Activated naive CD4-positive, alpha-beta T cell treated with anti-CD3 and anti-CD28 coated beads for 36 hours (primary cell): ENCODE data around the gene DBX2. TPM values are rescaled to one million over a fixed set of nuclear protein-coding genes. Genes with fewer than 3 reads are reported as not detected.
"Not testable (repeated sequence)": the region's sequence is repeated elsewhere in the genome, so short reads cannot be mapped to it uniquely, and the experiment has no call there.

Source experiments
- CTCF ChIA-PET: fragments of 350-600 bp; sonication (Branson Sonifier 250); formaldehyde crosslinking; loops from one replicate; lab custom pipeline; 2021; ENCODE audit warnings: antibody characterized with exemption; lab: Charles Lee
- DNase-seq: peaks from one replicate; pipeline ENCODE4 v3.0.0-alpha.2; 2020
- H3K27ac Mint-ChIP-seq: one replicate; pipeline ENCODE4 v1.8.0; 2021; ENCODE audit warnings: mild to moderate bottlenecking, mixed read lengths
- H3K27me3 Mint-ChIP-seq: one replicate; pipeline ENCODE4 v1.8.0; 2021; ENCODE audit warnings: low read depth, mixed read lengths
- H3K36me3 Mint-ChIP-seq: one replicate; pipeline ENCODE4 v1.8.0; 2021; ENCODE audit warnings: low read depth, mixed read lengths
- H3K4me1 Mint-ChIP-seq: one replicate; pipeline ENCODE4 v1.8.0; 2021; ENCODE audit warnings: low read depth, mixed read lengths
- H3K4me3 Mint-ChIP-seq: one replicate; pipeline ENCODE4 v1.8.0; 2021; ENCODE audit warnings: mild to moderate bottlenecking, moderate library complexity, mixed read lengths
- H3K9me3 Mint-ChIP-seq: one replicate; pipeline ENCODE4 v1.8.0; 2021; ENCODE audit warnings: mixed read lengths
- intact Hi-C: fragments of 100-400 bp; cut with micrococcal nuclease; formaldehyde crosslinking; loops from one replicate; pipeline ENCODE4 v1.15.1; 2023
- total RNA-seq, 2 experiments: library from RNA; stranded (reverse); gene quantifications; one replicate each; pipeline ENCODE4 v1.2.3, GENCODE V29; 2021

The DBX2 gene
- total RNA-seq, 2 experiments from 2014 or later: not detected

DNA sequence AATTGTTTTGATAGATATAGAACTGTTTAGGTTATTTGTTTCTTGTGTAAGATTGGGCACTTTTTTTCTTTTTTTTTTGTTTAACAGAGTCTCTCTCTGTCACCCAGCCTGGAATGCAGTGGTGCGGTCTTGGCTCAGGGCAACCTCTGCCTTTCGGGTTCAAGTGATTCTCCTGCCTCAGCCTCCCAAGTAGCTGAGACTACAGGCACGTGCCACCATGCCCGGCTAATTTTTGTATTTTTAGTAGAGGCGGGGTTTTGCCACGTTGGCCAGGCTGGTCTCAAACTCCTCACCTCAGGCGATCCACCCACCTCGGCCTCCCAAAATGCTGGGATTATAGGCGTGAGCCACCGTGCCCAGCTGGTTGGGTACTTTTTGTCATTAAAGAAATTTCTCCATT is 66.0 kb downstream of the DBX2 start:
- H3K36me3 Mint-ChIP-seq, DNase-seq, intact Hi-C loops: not testable (repeated sequence)

GRCh38 chr12:44979918-44980317 is 71.0 kb downstream of the DBX2 start:
- Mint-ChIP-seq H3K27ac (no peak overlapping the region), H3K4me3 (no peak overlapping the region), H3K4me1 (no peaks in the 10 kb centered on the region), H3K9me3 (no peaks in the 10 kb centered on the region), H3K36me3 (no peaks in the 10 kb centered on the region), H3K27me3 (no peaks in the 10 kb centered on the region)
- CTCF ChIA-PET: interaction anchor here (1.2 kb wide), 1 partner anchor 32 kb away, joined by 3 read pairs; no protein-coding TSS in a partner anchor
- intact Hi-C loops: no loop called here
- no peak for DNase-seq

More for the DNA sequence above, 66.0 kb downstream of the DBX2 start:
- H3K4me3 Mint-ChIP-seq, H3K9me3 Mint-ChIP-seq, H3K27me3 Mint-ChIP-seq, H3K4me1 Mint-ChIP-seq, H3K27ac Mint-ChIP-seq, CTCF ChIA-PET: not testable (repeated sequence)

- Mint-ChIP-seq H3K9me3 (no peaks in the 10 kb centered on the region), H3K4me3 (no peak overlapping the region), H3K4me1 (no peaks in the 10 kb centered on the region), H3K27ac (no peak overlapping the region), H3K27me3 (no peaks in the 10 kb centered on the region), H3K36me3 (no peaks in the 10 kb centered on the region)
- CTCF ChIA-PET: no interaction called here
- intact Hi-C loops: no loop called here
- DNase-seq: no peak
Observed at GRCh38 chr12:44976246-44976645, 74.7 kb downstream of the DBX2 start.

DNA sequence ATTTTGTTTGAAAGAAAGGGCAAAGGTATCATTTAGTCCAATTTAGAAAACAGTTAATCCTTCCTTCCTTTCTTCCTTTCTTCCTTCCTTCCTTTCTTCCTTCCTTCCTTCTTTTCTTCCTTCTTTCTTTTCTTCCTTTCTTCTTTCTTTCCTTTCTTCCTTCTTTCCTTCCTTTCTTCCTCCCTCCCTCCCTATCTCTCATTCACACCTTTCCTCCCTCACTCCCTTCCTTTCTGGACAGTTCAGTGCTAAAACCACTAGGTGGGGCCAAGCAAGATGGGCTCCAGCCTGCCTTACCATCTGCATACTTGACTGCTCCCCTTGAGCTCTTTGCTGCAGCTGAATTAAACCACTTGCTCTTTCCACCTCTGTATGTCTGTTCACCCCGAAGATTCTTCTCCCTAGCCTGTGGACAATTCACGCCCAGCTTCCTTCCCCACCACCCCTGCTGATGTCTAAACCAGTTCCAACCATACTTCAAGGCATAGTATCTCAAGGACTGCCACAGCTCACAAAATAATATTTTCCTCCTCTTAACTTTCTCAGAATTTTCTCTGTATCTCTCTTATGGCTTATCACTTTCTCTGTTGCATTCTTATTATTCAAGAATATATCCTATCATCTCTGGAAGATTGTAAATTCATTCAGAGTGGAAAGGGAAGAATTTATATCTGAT is 78.0 kb downstream of the DBX2 start:
- Mint-ChIP-seq H3K36me3 (no peaks in the 10 kb centered on the region), H3K9me3 (no peaks in the 10 kb centered on the region), H3K27ac (no peak overlapping the region), H3K4me1 (peaks cover 5% of the 10 kb centered on the region), H3K27me3 (no peaks in the 10 kb centered on the region), H3K4me3 (no peak overlapping the region)
- no peak for DNase-seq
- intact Hi-C loops: loop anchor here (5.0 kb wide), 1 partner anchor 149 kb away; no protein-coding TSS in a partner anchor
- CTCF ChIA-PET: interaction anchor here (0.6 to 1.4 kb wide), 3 partner anchors 24 to 509 kb away, joined by 3 to 7 read pairs (median 3); no protein-coding TSS in a partner anchor

- intact Hi-C loops: no loop called here
- Mint-ChIP-seq H3K36me3 (no peaks in the 10 kb centered on the region), H3K27me3 (no peaks in the 10 kb centered on the region), H3K9me3 (peaks cover 8% of the 10 kb centered on the region), H3K4me3 (no peak overlapping the region), H3K27ac (no peak overlapping the region), H3K4me1 (peaks cover 5% of the 10 kb centered on the region)
- DNase-seq: no peak
- CTCF ChIA-PET: interaction anchor here (0.7 kb wide), 1 partner anchor 475 kb away, joined by 3 read pairs; no protein-coding TSS in a partner anchor
Observed at GRCh38 chr12:44968965-44969364, 81.9 kb downstream of the DBX2 start.

Other genes with a start within 250 kb of the DBX2 start
- gene NELL2, start 174.8 kb downstream of the DBX2 start, total RNA-seq: 10 to 100 TPM; 61.9 to 72.2 TPM
- gene ANO6, start 165.0 kb upstream of the DBX2 start, total RNA-seq: 10 to 100 TPM; 12.9 to 14.6 TPM